Erythroblast (primary cell): ENCODE measurements around the gene DOCK1.

Experiments used
- GATA1 ChIP-seq: IDR thresholded peaks from 2 replicates; pipeline ENCODE4 v1.6.1; 2011; ENCODE audit warnings: low read depth, mild to moderate bottlenecking, control low read depth, low read length, moderate library complexity
- POLR2A ChIP-seq: IDR thresholded peaks from 2 replicates; pipeline ENCODE4 v1.6.1; 2011; ENCODE audit warnings: mild to moderate bottlenecking, low read length

DNA sequence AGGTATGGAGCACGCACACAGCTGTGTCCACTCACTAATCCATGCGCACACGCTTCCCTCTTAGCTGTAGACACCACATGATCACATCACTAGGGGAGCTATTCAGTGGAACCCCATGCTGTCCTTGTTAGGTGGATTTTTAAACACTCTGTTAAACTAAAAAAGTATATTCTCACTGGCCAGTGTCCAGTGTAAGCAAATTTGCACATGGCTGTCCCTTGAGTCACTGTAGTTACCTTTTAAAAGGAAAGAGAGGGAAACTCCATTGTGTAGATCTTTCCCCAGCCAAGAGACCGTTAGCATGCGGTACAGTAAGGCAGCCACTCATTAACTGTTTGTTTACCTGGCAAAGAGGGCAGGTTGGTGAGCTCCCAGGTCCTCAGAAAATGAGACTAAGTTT, 372.8 kb downstream of the DOCK1 start:
- TF ChIP-seq POLR2A (no peak), GATA1 (no peak)
